Fibroblast of lung (primary cell): Measurements from ENCODE around the gene STPG2.

Experiments used
- EZH2 ChIP-seq: IDR thresholded peaks from 2 replicates; pipeline ENCODE4 v1.5.1; 2012; ENCODE audit warnings: low read length, control low read depth, mild to moderate bottlenecking; ENCODE audit errors: missing control alignments
- TF ChIP-seq, protein P1 (sequence below), 2 donors: IDR thresholded peaks in 1 of 2; conservative IDR thresholded peaks in 1 of 2; 1 replicate in 1 of 2; 2 replicates in 1 of 2; pipeline ENCODE4 v1.5.1; 2011 to 2012; ENCODE audit warnings: low read length in 2 of 2, control low read depth in 1 of 2, inconsistent platforms in 1 of 2, low read depth in 1 of 2, mild to moderate bottlenecking in 1 of 2

DNA sequence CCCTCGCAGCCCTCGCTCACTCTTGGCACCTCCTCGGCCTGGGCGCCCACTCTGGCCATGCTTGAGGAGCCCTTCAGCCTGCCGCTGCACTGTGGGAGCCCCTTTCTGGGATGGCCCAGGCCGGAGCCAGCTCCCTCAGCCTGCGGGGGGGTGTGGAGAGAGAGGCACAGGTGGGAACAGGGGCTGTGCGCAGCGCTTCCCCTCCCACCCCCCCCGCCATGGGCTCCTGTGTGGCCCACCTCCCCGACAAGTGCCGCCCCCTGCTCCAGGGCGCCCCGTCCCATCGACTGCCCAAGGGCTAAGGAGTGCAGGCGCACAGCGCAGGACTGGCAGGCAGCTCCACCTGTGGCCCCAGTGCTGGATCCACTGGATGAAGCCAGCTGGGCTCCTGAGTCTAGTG is 220.2 kb downstream of the STPG2 start:
- TF ChIP-seq, protein P1, sequence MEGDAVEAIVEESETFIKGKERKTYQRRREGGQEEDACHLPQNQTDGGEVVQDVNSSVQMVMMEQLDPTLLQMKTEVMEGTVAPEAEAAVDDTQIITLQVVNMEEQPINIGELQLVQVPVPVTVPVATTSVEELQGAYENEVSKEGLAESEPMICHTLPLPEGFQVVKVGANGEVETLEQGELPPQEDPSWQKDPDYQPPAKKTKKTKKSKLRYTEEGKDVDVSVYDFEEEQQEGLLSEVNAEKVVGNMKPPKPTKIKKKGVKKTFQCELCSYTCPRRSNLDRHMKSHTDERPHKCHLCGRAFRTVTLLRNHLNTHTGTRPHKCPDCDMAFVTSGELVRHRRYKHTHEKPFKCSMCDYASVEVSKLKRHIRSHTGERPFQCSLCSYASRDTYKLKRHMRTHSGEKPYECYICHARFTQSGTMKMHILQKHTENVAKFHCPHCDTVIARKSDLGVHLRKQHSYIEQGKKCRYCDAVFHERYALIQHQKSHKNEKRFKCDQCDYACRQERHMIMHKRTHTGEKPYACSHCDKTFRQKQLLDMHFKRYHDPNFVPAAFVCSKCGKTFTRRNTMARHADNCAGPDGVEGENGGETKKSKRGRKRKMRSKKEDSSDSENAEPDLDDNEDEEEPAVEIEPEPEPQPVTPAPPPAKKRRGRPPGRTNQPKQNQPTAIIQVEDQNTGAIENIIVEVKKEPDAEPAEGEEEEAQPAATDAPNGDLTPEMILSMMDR (conservative IDR thresholded peaks at IDR 0.05 in 1 of 2, IDR thresholded peaks at IDR 0.05 in 1 of 2; ENCODE audit: low read depth in 1 of 2, low read length in 2 of 2) = no peak
- TF ChIP-seq EZH2 = no peak
